ENCODE data around the gene SMARCA5. TPM values are rescaled to one million over a fixed set of nuclear protein-coding genes. Genes with fewer than 3 reads are reported as not detected.

Gene SMARCA5
- total RNA-seq, 1 experiment from 2014 or later: 37.4 TPM

DNA sequence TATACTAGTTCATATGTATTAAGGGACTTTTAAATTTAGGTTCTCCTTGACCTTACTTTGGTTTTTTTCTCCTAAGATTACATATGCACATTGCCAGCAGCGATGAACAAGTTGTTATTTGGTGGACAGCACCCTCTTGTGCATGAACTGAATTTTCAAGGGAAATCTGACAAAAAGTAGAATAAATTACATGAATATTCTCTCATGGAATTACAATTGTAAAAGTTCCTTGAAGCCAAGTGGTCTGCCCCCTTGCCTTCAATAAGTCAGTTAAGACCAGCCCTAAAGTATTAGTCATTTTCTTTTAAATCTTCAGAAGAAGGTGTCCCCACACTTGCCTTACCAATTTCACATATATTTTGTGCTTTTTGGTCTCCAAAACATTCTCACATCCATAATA, 30.7 kb upstream of the SMARCA5 start:
- no TSS peak for BruUV-seq (replicated peaks)
- Mint-ChIP-seq H3K9me3 (ENCODE audit: low read depth, unreplicated experiment) (no peaks in the 10 kb centered on the region), H3K36me3 (ENCODE audit: insufficient read depth, unreplicated experiment) (no peaks in the 10 kb centered on the region), H3K27me3 (ENCODE audit: unreplicated experiment) (no peaks in the 10 kb centered on the region), H3K27ac (ENCODE audit: unreplicated experiment) (no peak overlapping the region), H3K4me1 (ENCODE audit: low read depth, unreplicated experiment) (peaks cover 9% of the 10 kb centered on the region), H3K4me3 (ENCODE audit: low read depth, unreplicated experiment) (no peak overlapping the region)
- intact Hi-C loops (cut with micrococcal nuclease; ENCODE audit: unreplicated experiment): loop anchor here (2.0 to 5.0 kb wide), 4 partner anchors 86 to 496 kb away; no protein-coding TSS in a partner anchor
- CTCF ChIA-PET: no interaction called here
- TF ChIP-seq CTCF (IDR thresholded peaks at IDR 0.05; ENCODE audit: unreplicated experiment): no peak
- DNase-seq: peak; percentile 24

DNA sequence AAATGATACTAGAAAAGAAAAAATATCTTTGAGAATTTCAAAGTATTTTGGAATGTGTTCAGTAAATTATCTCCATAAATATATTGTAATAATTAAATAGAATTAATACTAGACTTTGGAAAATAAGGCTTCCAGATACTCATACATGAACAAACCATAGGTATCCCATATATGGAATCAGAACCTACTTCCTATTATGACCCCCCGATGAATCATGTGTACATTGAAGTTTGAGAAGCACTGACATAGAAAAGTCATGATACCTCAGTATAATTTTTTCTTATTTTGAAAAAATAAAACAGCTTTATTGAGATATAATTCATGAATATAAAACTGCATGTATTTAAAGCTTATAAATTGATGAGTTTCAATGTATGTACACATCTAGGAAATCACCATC, 27.2 kb upstream of the SMARCA5 start:
- Mint-ChIP-seq H3K27me3 (ENCODE audit: unreplicated experiment) (no peaks in the 10 kb centered on the region), H3K4me3 (ENCODE audit: low read depth, unreplicated experiment) (no peak overlapping the region), H3K36me3 (ENCODE audit: insufficient read depth, unreplicated experiment) (no peaks in the 10 kb centered on the region), H3K9me3 (ENCODE audit: low read depth, unreplicated experiment) (no peaks in the 10 kb centered on the region), H3K27ac (ENCODE audit: unreplicated experiment) (no peak overlapping the region), H3K4me1 (ENCODE audit: low read depth, unreplicated experiment) (peaks cover 4% of the 10 kb centered on the region)
- CTCF ChIA-PET: interaction anchor here (0.6 kb wide), 1 partner anchor 28 kb away, joined by 4 read pairs; no protein-coding TSS in a partner anchor
- intact Hi-C loops (cut with micrococcal nuclease; ENCODE audit: unreplicated experiment): no loop called here
- TF ChIP-seq CTCF (IDR thresholded peaks at IDR 0.05; ENCODE audit: unreplicated experiment): no peak
- no TSS peak for BruUV-seq (replicated peaks)
- no peak for DNase-seq

- Mint-ChIP-seq H3K27ac (ENCODE audit: unreplicated experiment) (no peak overlapping the region), H3K4me3 (ENCODE audit: low read depth, unreplicated experiment) (no peak overlapping the region), H3K4me1 (ENCODE audit: low read depth, unreplicated experiment) (no peaks in the 10 kb centered on the region), H3K9me3 (ENCODE audit: low read depth, unreplicated experiment) (no peaks in the 10 kb centered on the region), H3K36me3 (ENCODE audit: insufficient read depth, unreplicated experiment) (no peaks in the 10 kb centered on the region), H3K27me3 (ENCODE audit: unreplicated experiment) (no peaks in the 10 kb centered on the region)
- no peak for TF ChIP-seq CTCF (IDR thresholded peaks at IDR 0.05; ENCODE audit: unreplicated experiment)
- no TSS peak for BruUV-seq (replicated peaks)
- DNase-seq: no peak
- CTCF ChIA-PET: interaction anchor here (0.6 kb wide), 1 partner anchor 1386 kb away, joined by 3 read pairs; no protein-coding TSS in a partner anchor
- intact Hi-C loops (cut with micrococcal nuclease; ENCODE audit: unreplicated experiment): no loop called here
These were observed 24.8 kb upstream of the SMARCA5 start for GRCh38 chr4:143488687-143489086.

- Mint-ChIP-seq H3K27me3 (ENCODE audit: unreplicated experiment) (no peaks in the 10 kb centered on the region), H3K4me3 (ENCODE audit: low read depth, unreplicated experiment) (no peak overlapping the region), H3K4me1 (ENCODE audit: low read depth, unreplicated experiment) (no peaks in the 10 kb centered on the region), H3K27ac (ENCODE audit: unreplicated experiment) (no peak overlapping the region), H3K36me3 (ENCODE audit: insufficient read depth, unreplicated experiment) (no peaks in the 10 kb centered on the region), H3K9me3 (ENCODE audit: low read depth, unreplicated experiment) (no peaks in the 10 kb centered on the region)
- BruUV-seq (replicated peaks): no TSS peak
- DNase-seq: no peak
- TF ChIP-seq CTCF (IDR thresholded peaks at IDR 0.05; ENCODE audit: unreplicated experiment): no peak
- intact Hi-C loops (cut with micrococcal nuclease; ENCODE audit: unreplicated experiment): no loop called here
- CTCF ChIA-PET: interaction anchor here (0.6 kb wide), 1 partner anchor 1387 kb away, joined by 3 read pairs; no protein-coding TSS in a partner anchor
These were observed 24.4 kb upstream of the SMARCA5 start for GRCh38 chr4:143489106-143489505.
